SK-N-SH treated with all-trans-retinoic acid at 6 μM for 48 hours (cell line): ENCODE measurements around the gene SCAMP1.

Experiments used
- ATAC-seq: fragments of 200-7000 bp; cut with Tn5 transposase; 3 replicates; pipeline ENCODE4 v1.9.1; 2020; ENCODE audit warnings: mild to moderate bottlenecking, moderate library complexity
- BACH2 ChIP-seq: fragments of 250-450 bp; sonication (Bioruptor Pico); IDR thresholded peaks from 2 replicates; pipeline ENCODE4 v1.9.0; 2021; ENCODE audit warnings: mild to moderate bottlenecking, borderline replicate concordance
- CREB5 ChIP-seq: fragments of 250-450 bp; sonication (Bioruptor Pico); IDR thresholded peaks from 2 replicates; pipeline ENCODE4 v1.5.1; 2020; ENCODE audit warnings: low read depth, mild to moderate bottlenecking, moderate library complexity
- CSDC2 ChIP-seq: fragments of 250-450 bp; sonication (Bioruptor Pico); IDR thresholded peaks from 2 replicates; pipeline ENCODE4 v1.5.0; 2020; ENCODE audit warnings: mild to moderate bottlenecking, moderate library complexity
- CSRNP3 ChIP-seq: fragments of 250-450 bp; sonication (Bioruptor Pico); IDR thresholded peaks from 2 replicates; pipeline ENCODE4 v1.5.1; 2021; ENCODE audit warnings: mild to moderate bottlenecking, moderate library complexity
- ESRRG ChIP-seq: fragments of 250-450 bp; sonication (Bioruptor Pico); IDR thresholded peaks from 2 replicates; pipeline ENCODE4 v1.6.1; 2021; ENCODE audit warnings: mild to moderate bottlenecking
- GLIS3 ChIP-seq: fragments of 250-450 bp; sonication (Bioruptor Pico); IDR thresholded peaks from 2 replicates; pipeline ENCODE4 v1.5.0; 2020; ENCODE audit warnings: mild to moderate bottlenecking, moderate library complexity
- ISL1 ChIP-seq: fragments of 250-450 bp; sonication (Bioruptor Pico); IDR thresholded peaks from 2 replicates; pipeline ENCODE4 v2.1.2; 2022; ENCODE audit warnings: mild to moderate bottlenecking, moderate library complexity
- OSR1 ChIP-seq: fragments of 250-450 bp; sonication (Bioruptor Pico); IDR thresholded peaks from 2 replicates; pipeline ENCODE4 v1.8.0; 2022; ENCODE audit warnings: moderate library complexity, mild to moderate bottlenecking, inconsistent platforms
- RARB ChIP-seq: fragments of 250-450 bp; sonication (Bioruptor Pico); IDR thresholded peaks from 2 replicates; pipeline ENCODE4 v1.8.0; 2021; ENCODE audit warnings: mild to moderate bottlenecking, moderate library complexity
- SNAI2 ChIP-seq: fragments of 250-450 bp; sonication (Bioruptor Pico); IDR thresholded peaks from 2 replicates; pipeline ENCODE4 v1.5.0; 2020; ENCODE audit warnings: mild to moderate bottlenecking, moderate library complexity
- TCF4 ChIP-seq: fragments of 250-450 bp; sonication (Bioruptor Pico); IDR thresholded peaks from 2 replicates; pipeline ENCODE4 v1.8.0; 2021; ENCODE audit warnings: mild to moderate bottlenecking, moderate library complexity, borderline replicate concordance
- TOX ChIP-seq: fragments of 250-450 bp; sonication (Bioruptor Pico); IDR thresholded peaks from 2 replicates; pipeline ENCODE4 v1.8.0; 2021; ENCODE audit warnings: mild to moderate bottlenecking, moderate library complexity, borderline replicate concordance
- ZC3H10 ChIP-seq: fragments of 250-450 bp; sonication (Bioruptor Pico); IDR thresholded peaks from 2 replicates; pipeline ENCODE4 v1.5.1; 2021; ENCODE audit warnings: mild to moderate bottlenecking, moderate library complexity
- ZFP3 ChIP-seq: fragments of 250-450 bp; sonication (Bioruptor Pico); IDR thresholded peaks from 2 replicates; pipeline ENCODE4 v1.5.0; 2020; ENCODE audit warnings: mild to moderate bottlenecking, moderate library complexity
- ZFP30 ChIP-seq: fragments of 450-650 bp; formaldehyde crosslinking; IDR thresholded peaks from 2 replicates; pipeline ENCODE4 v1.5.0; 2022; ENCODE audit warnings: mild to moderate bottlenecking, moderate library complexity
- ZNF565 ChIP-seq: fragments of 450-650 bp; formaldehyde crosslinking; conservative IDR thresholded peaks from 2 replicates; pipeline ENCODE4 v1.5.0; 2020; ENCODE audit warnings: low read depth, mild to moderate bottlenecking, moderate library complexity
- TF ChIP-seq, protein P1 (sequence below): fragments of 250-450 bp; sonication (Bioruptor Pico); IDR thresholded peaks from 2 replicates; pipeline ENCODE4 v1.8.0; 2021; ENCODE audit warnings: low read depth, mild to moderate bottlenecking, moderate library complexity, borderline replicate concordance
- TF ChIP-seq, protein P2 (sequence below): fragments of 250-450 bp; sonication (Bioruptor Pico); IDR thresholded peaks from 2 replicates; pipeline ENCODE4 v1.5.0; 2020; ENCODE audit warnings: mild to moderate bottlenecking, moderate library complexity

The SCAMP1 gene

GRCh38 chr5:78331523-78332080 lies 28.8 kb upstream of the SCAMP1 start:
- no peak for ATAC-seq
- TF ChIP-seq, protein P1, sequence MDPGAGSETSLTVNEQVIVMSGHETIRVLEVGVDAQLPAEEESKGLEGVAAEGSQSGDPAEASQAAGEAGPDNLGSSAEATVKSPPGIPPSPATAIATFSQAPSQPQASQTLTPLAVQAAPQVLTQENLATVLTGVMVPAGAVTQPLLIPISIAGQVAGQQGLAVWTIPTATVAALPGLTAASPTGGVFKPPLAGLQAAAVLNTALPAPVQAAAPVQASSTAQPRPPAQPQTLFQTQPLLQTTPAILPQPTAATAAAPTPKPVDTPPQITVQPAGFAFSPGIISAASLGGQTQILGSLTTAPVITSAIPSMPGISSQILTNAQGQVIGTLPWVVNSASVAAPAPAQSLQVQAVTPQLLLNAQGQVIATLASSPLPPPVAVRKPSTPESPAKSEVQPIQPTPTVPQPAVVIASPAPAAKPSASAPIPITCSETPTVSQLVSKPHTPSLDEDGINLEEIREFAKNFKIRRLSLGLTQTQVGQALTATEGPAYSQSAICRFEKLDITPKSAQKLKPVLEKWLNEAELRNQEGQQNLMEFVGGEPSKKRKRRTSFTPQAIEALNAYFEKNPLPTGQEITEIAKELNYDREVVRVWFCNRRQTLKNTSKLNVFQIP, result no peak
- TF ChIP-seq CREB5 (CRISPR knock-in tag) (no peak), ESRRG (CRISPR knock-in tag) (no peak), TCF4 (CRISPR knock-in tag) (no peak), ZFP3 (CRISPR knock-in tag) (no peak), CSDC2 (CRISPR knock-in tag) (no peak), RARB (CRISPR knock-in tag) (no peak), ZC3H10 (no peak), TOX (CRISPR knock-in tag) (no peak), SNAI2 (CRISPR knock-in tag) (no peak), ISL1 (CRISPR knock-in tag) (no peak), ZNF565 (CRISPR knock-in tag) (no peak), ZFP30 (CRISPR knock-in tag) (no peak)

- no peak for ATAC-seq
- TF ChIP-seq OSR1 (CRISPR knock-in tag), result no peak
- TF ChIP-seq CSRNP3, result no peak
- no peak for TF ChIP-seq SNAI2 (CRISPR knock-in tag)
- no peak for TF ChIP-seq TCF4 (CRISPR knock-in tag)
- TF ChIP-seq BACH2 (CRISPR knock-in tag), result no peak
- no peak for TF ChIP-seq CREB5 (CRISPR knock-in tag)
- TF ChIP-seq, protein P1, result no peak
- no peak for TF ChIP-seq CSDC2 (CRISPR knock-in tag)
- TF ChIP-seq GLIS3 (CRISPR knock-in tag), result no peak
- TF ChIP-seq ZFP30 (CRISPR knock-in tag), result no peak
- TF ChIP-seq ZC3H10, result no peak
- TF ChIP-seq ESRRG (CRISPR knock-in tag), result no peak
- TF ChIP-seq ZFP3 (CRISPR knock-in tag), result no peak
Measured at GRCh38 chr5:78334811-78335210, 25.6 kb upstream of the SCAMP1 start.

DNA sequence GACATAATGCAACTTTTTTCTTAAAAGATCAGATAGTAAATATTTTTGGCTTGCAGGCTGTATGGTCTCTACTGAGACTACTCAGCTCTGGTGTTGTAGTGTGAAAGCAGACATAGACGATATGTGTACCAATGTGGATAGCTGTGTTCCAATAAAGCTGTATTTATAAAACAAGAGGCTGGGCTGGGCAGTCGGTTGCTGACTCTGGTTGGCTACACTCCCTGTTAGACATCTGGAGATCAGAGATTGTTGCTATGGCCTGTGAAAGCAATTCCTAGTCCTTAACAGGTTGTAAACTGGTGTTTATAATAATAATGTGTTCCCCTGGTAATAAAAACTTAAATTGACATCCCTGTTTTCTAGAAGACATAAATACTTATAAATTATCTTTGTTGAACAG lies 24.4 kb upstream of the SCAMP1 start:
- ATAC-seq, result no peak
- TF ChIP-seq ZFP30 (CRISPR knock-in tag) (no peak), ESRRG (CRISPR knock-in tag) (no peak), ZNF565 (CRISPR knock-in tag) (no peak), ISL1 (CRISPR knock-in tag) (no peak), TCF4 (CRISPR knock-in tag) (peak; percentile 42; the same call in 1 of the 2 replicates)
- TF ChIP-seq, protein P2, sequence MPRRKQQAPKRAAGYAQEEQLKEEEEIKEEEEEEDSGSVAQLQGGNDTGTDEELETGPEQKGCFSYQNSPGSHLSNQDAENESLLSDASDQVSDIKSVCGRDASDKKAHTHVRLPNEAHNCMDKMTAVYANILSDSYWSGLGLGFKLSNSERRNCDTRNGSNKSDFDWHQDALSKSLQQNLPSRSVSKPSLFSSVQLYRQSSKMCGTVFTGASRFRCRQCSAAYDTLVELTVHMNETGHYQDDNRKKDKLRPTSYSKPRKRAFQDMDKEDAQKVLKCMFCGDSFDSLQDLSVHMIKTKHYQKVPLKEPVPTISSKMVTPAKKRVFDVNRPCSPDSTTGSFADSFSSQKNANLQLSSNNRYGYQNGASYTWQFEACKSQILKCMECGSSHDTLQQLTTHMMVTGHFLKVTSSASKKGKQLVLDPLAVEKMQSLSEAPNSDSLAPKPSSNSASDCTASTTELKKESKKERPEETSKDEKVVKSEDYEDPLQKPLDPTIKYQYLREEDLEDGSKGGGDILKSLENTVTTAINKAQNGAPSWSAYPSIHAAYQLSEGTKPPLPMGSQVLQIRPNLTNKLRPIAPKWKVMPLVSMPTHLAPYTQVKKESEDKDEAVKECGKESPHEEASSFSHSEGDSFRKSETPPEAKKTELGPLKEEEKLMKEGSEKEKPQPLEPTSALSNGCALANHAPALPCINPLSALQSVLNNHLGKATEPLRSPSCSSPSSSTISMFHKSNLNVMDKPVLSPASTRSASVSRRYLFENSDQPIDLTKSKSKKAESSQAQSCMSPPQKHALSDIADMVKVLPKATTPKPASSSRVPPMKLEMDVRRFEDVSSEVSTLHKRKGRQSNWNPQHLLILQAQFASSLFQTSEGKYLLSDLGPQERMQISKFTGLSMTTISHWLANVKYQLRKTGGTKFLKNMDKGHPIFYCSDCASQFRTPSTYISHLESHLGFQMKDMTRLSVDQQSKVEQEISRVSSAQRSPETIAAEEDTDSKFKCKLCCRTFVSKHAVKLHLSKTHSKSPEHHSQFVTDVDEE (CRISPR knock-in tag), result no peak
